Ammon's horn (tissue), 1 donor: ENCODE data around the gene BTBD9.

Experiments
- DNase-seq: peaks from one replicate; pipeline ENCODE4 v3.0.0-alpha.2; 2016; ENCODE audit warnings: low spot score

Gene BTBD9

GRCh38 chr6:38508286-38508685 is 131.4 kb downstream of the BTBD9 start:
- DNase-seq: no peak

- DNase-seq: no peak
Observed at GRCh38 chr6:38507173-38507572, 132.6 kb downstream of the BTBD9 start.

DNA sequence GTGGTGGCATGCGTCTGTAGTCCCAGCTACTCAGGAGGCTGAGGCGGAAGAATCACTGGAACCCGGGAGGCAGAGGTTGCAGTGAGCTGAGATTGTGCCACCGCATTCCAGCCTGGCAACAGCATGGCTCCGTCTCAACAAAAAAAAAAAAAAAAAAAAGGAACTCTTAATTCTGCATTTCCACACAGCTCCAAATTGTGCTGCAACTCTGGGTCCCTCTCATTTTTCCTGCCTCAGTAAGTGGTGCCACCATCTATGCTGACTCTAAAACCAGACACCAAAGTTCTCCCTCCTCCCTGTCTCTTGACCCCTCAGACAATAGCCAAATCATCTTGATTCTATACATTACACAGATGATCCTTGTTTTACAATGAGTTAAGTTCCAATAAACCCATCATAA is 133.9 kb downstream of the BTBD9 start:
- no peak for DNase-seq

- no peak for DNase-seq
Observed at GRCh38 chr6:38504996-38505395, 134.7 kb downstream of the BTBD9 start.

DNA sequence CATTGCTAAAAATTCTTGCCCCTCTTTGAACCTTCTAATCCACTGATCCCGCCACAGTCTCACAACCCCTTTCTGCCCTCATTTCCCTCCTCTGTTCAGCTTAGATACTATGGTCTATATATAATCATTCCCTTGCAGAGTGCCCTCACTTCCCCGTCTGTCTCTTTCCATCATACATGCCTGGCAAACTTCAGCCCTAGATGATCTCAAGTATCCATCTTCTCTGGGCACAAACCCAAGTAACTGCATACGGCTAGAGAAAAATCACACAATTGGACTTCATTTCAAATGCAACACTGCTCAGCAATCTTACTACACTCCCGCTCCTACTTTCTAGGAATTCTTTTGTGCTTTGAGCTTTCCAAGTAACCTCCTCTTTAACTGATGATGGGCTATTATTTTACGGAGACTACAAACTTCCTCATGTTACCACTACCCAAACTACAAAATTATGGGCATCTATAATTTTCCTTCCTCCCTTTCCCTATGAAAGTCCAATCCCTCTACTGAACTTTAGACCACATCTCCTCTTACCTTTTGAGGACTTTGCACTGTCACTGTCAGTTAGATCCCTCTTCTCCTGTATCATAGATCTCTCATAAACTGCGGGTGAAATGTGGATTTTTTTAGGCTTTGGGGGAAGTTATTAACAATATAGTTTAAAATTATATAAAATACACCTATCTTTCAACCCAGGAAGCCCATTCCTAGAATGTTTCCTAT is 135.6 kb downstream of the BTBD9 start:
- DNase-seq: no peak

GRCh38 chr6:38503032-38503773 is 136.5 kb downstream of the BTBD9 start:
- DNase-seq: no peak

DNA sequence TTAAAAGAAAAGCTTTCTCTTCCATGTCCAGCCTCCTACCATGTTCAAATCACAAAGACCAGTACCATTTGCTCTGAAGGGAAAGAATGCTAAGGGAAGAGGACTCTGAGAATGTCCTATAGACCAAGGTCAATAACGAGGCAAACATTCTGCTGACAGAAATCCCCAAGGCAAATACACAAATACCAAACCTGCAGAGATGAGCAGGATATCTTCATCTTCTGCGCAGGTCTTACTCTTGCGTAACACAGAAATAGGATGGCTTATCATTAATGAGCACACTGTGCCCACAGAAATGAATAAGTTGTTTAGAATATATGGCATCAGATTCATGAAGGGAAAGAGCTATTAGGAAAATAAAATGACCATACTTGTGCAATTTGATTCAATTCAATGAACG is 137.3 kb downstream of the BTBD9 start:
- DNase-seq: no peak

DNA sequence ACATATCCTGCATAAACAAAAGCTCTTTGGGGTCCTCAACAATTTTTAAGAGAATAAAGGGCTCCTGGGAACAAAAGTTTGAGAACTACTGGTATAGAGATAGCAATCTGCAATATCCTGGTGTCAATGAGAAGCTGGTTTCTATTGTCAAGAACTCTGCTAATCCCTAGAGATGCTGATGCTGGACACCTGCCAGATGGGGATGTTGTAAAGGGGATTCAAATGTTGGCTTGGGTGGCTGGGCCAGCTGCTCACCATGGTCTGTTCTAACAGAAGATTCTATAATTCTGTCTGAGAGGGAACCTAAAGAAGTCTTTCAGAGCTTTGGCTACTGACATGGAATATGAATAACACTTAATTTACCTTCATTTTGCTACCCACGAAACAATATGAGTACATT is 137.8 kb downstream of the BTBD9 start:
- no peak for DNase-seq

GRCh38 chr6:38499529-38500096 is 140.1 kb downstream of the BTBD9 start:
- DNase-seq: no peak

DNA sequence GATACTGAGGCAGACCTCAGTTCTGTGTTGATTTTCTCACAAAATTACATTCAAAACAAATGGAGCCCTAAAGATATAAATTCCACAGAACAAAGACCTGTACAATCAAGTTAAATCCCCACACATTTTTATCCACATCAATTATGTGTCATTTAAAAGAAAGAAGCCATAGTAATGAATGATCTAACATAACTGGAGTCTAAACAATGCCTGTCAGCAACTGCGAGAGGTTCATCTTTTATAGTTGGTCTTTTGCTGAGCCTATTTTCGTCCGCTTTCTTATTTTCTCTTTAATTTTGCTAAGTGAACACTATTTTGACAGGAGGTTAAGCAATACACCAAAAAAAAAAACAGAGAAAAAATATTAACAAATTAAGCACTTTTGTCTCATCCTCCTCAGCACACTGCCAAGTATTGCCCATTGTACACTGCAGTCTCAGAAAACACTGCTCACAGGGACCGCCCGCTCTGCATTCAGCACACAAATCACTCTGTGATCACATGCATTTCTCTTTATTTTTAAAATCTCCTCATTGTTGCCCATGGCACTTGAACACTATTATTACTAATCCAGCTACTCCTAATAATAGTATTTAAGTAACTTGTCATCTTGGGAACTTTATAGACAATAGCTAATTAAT is 140.8 kb downstream of the BTBD9 start:
- DNase-seq: peak; percentile 76

DNA sequence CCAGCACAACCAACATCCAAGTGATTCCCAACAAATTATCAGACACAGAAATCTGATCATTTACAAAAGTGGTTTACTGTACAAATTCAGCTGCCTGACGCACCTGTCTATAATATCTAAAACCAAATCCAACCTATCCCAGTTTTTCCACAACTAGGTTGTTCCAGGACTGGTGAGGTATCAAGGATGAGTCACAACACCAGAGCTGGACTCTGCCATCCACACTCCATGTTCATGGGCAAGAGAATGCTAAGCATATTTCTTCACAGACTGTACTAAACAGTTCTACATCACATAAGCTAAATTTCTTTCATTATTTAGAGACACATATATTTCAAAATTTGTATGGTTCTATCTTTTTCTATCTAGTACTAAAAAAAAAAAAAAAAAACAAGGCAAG is 141.6 kb downstream of the BTBD9 start:
- no peak for DNase-seq

DNA sequence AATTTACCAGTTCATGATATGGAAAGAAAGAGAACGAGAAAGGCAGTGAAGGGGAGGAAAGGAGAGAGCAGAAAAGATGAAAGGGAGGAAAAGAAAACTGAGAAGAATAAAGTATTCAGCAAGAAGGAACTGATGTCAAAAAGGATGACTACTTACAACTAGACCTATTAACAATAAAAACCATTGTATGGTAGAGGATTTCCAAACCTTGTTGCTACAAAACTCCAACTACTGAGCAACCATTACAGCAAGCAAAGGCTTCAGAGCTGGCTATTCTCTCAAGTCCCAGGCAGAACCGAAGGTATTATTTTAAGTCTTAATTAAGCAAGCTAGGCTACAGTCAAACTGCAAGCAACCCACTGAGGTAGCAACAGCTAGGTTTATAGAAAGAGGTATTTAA is 142.2 kb downstream of the BTBD9 start:
- DNase-seq: no peak

DNA sequence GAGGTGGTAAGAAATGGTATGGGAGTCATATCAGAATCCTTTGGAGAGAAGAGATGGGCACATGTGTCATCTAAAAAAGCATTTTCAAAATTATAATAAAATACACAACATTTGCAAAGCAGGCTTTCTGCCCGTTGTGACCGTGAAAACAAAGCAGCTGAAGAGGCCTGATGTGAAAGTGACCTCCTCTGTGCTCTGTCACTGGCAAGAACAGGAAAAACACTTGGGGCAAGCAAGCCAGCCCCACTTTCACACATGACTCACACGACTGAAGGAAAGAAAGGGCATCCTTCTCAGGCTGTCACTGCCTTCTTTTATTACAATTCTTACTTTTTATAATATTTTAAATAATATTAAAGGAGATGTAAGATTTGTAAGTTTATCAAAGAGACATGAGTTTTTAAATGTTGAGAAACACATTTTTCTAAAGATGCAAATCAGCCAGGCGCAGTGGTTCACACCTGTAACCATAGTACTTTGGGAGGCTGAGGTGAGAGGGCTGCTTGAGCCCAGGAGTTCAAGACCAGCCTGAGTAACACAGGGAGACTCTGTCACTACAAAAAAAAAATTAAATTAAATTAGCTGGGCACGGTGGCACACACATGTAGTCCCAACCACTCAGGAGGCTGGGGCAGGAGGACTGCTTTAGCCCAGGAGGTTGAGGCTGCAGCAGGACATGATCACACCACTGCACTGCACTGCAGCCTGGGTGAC is 143.7 kb downstream of the BTBD9 start:
- DNase-seq: peak; percentile 47

GRCh38 chr6:38495518-38495917 is 144.2 kb downstream of the BTBD9 start:
- DNase-seq: no peak

GRCh38 chr6:38493931-38494547 is 145.7 kb downstream of the BTBD9 start:
- peak; percentile 89 for DNase-seq

- DNase-seq: no peak
Observed at GRCh38 chr6:38492031-38492430, 147.7 kb downstream of the BTBD9 start.

GRCh38 chr6:38489951-38490350 is 149.8 kb downstream of the BTBD9 start:
- peak; percentile 43 for DNase-seq

GRCh38 chr6:38487423-38487822 is 152.3 kb downstream of the BTBD9 start:
- no peak for DNase-seq

DNA sequence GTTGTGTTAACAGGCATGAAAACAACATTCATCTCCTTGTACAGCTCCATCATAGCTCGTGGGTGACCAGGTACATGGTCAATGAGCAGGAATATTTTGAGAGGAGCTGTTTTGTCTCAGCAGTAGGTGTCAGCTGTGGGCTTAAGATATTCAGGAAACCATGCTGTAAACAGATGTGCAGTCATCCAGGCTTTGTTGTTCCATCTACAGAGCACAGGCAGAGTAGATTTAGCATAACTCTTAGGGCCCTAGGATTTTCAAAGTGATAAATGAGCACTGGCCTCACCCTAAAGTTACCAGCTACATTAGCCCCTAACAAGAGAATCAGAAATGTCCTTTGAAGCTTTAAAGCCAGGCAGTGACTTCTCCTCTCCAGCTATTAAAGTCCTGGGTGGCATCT is 154.2 kb downstream of the BTBD9 start:
- no peak for DNase-seq

GRCh38 chr6:38484656-38485055 is 155.1 kb downstream of the BTBD9 start:
- DNase-seq: no peak

- peak; percentile 62 for DNase-seq
Observed at GRCh38 chr6:38483526-38483925, 156.2 kb downstream of the BTBD9 start.

GRCh38 chr6:38482466-38482865 is 157.3 kb downstream of the BTBD9 start:
- DNase-seq: no peak
